Effector CD8-positive, alpha-beta T cell (primary cell): ENCODE measurements around the gene CD99.
"Not testable (repeated sequence)": the region's sequence is repeated elsewhere in the genome, so short reads cannot be mapped to it uniquely, and the experiment has no call there.

ENCODE experiments used
- DNase-seq: peaks from one replicate; lab custom pipeline; 2025; lab: John Stamatoyannopoulos, UW

The CD99 gene

DNA sequence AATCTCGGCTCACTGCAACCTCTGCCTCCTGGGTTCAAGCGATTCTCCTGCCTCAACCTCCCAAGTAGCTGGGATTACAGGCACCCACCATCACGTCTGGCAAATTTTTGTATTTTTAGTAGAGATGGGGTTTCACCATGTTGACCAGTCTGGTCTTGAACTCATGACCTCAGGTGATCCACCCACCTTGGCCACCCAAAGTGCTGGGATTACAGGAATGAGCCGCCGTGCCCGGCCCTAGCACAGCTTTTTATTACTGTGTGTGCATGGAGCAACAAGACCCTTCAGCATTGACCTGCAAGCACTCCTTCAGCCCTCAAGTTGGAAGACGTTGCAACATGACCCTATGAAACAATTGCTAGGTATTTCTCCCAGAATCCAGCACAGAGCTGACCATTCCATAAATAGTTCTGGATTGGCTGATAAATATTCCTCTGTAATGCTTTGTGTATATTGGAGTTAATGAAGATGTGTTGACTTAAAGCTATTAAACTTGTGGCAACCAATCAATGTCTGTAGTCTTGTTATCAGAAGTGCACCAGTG, 15.4 kb upstream of the CD99 start:
- not testable (repeated sequence) for DNase-seq

- no peak for DNase-seq
Observed at GRCh38 chrX:2676794-2677675, 14.1 kb upstream of the CD99 start.

DNA sequence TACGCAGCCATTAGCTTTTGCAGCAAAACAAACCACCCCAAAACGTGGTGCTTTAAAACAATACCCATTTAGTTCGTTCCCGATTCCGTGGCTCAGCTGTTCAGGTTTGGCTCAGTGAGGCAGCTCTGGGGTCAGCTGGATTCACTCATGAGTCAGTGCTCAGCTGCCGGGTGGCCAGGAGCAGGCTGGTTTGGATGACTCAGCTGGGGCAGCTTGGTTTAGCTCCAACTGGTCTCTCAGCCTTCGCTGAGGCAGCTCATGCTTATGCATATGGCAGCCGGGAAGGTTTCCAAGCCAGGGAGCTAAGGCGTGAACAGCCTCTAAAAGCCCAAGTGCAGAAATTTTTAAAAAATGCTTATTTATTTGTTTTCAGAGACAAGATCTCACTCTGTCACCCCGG, 13.3 kb upstream of the CD99 start:
- no peak for DNase-seq

GRCh38 chrX:2678583-2678982, 12.5 kb upstream of the CD99 start:
- DNase-seq = no peak

- DNase-seq = no peak
Observed at GRCh38 chrX:2679534-2680485, 11.3 kb upstream of the CD99 start.

DNA sequence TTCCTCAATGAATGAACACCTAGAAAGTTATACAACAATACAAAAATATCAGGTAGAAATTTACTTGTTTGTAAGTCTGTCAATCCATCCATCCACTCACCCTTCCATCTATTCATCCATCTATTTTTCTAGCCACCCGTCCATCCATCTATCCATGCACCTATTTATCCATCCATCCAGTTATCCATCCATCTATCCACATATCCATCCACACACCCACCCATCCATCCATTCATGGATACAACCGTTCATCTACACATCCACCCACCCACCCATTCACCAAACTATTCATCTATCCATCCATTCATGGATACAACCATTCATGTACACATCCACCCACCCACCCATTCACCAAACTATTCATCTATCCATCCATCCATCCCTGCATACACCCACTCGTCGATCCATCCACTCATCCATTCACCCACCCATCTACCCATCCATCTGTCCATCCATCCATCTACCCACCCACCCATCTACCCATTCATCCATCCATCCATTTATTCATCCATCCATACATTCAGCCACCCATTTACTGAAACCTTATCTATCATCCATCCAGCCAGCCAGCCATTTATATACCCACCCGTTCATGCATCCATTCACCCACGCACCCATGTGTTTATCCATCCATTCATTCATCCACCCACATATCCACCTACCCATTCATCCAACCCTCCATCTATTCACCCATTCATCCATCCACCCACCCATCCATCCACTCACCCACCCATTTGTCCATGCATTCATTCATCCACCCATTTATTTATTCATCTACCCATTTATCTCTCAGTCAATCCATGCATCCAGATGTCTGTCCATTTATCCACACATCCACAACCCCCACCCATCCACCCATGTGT, 10.4 kb upstream of the CD99 start:
- DNase-seq = no peak

DNA sequence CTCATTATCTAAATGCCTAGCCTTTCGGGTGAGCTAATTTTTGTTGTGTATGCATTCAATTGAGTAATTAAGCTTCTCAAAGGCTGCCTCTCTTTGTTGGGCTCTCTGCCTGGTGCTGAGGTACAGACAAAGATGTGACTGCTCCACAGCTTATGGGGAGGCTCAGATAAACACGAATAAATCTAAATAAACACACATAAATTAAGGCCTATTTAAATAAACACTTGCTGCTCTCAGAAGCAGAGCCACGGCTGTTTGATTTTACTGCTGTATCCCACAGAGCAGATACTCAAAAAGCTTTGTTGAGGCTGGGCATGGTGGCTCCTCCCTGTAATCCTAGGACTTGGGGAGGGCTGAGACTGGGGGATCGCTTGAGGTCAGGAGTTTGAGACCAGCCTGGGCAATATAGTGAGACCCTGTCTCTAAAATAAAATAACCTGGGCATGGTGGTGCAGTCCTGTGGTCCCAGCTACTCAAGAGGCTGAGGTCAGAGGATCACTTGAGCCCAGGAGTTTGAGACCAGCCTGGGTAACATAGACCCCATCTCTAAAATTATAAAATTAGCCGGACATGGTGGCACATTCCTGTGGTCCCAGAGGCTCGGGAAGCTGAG, 8.4 kb upstream of the CD99 start:
- no peak for DNase-seq

GRCh38 chrX:2684256-2684655, 6.8 kb upstream of the CD99 start:
- no peak for DNase-seq

DNA sequence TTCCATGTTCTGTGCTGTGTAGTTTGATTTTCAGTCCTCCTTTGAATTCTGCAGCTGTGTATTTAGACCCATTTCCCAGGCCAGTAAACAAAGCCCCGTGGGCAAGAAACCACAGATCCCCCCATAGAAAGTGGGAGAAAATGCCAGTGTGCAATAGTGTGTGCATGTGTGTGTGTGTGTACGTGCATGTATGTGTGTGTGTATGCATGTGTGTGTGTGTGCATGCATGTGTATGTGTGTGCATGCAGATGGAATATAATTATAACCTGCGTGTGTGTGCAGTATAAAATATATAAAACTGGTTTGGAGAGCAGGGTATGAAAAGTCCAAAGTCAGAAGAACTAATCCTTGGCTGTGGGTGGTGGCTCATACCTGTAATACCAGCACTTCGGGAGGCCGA, 5.2 kb upstream of the CD99 start:
- no peak for DNase-seq

GRCh38 chrX:2689773-2690666, 1.1 kb upstream of the CD99 start:
- no peak for DNase-seq

DNA sequence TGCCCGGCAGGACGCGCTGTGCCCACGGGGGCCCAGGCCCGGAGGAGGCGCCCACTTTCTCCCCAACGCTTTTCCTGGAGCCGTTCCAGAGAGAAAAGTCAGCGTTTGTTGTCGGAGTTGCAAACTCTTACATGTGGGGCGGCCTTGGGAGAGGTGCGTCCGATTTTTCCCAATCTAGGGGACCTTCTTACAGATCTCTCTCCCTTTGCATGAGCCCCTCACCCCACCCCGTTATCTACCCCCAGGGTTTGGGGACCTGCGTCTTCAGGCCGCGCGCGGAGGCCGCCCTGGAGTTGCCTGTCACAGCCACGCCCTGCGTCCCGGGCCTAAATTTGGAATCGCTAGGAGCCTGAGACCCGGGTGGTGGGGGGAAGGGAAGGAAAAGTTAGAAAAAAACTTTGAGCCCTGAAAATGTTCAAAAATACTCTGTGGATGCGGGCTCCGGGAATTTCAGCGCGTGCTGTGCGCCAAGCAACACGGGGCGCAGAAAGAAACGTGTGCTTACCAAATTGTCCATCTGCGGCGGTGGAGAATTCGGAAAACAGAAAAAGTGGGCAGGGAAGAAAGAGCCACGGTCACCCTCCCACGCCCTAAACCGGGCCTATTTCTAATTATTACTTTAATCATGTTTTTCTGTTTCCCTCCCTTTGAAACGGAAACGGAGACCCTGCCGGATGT, 587 bp downstream of the CD99 start:
- no peak for DNase-seq

DNA sequence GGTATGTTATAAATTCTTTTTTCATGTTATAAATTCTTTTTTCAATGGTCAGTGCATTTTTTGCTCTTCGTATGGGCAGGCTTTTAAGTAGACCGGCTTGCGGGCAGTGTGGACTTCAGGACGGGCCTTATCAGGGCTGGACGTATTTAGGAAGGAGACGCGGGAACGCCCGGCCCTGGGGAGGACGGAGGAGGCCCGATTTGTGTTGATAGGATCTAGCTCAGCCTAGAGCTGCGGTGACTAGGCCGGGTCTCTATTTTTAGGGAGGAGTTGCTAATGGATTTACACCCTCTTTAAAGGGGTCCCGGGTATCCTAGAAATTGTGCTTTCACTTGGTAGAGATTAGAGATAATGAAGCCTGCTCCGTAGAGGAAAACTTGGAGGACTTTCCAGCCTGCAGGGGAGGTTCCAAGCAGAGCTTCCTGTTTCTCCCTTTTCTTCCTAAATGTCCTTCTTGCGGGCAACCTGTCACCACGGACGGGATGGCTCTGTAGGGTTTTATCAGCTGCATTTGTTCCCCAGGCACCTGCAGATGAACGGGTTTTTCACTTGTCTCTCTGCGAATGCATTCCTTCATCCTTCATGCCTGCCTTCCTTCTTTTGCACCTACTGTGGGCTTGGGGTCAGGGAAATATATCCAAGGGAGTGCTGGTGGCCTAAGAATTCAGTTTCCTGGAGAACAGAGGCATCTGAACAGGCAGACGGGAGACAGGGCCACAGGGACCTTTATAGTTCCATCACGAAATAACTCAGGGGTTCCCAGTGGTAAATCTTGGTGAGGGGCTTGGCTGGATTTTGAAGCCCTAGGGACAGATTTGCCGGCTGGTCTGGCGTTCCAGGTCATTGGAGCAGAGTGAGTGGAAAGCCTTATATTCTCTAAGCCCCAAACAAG, 1.4 kb downstream of the CD99 start:
- no peak for DNase-seq

- DNase-seq = no peak
Observed at GRCh38 chrX:2693113-2694002, 2.3 kb downstream of the CD99 start.

GRCh38 chrX:2694914-2695267, 3.8 kb downstream of the CD99 start:
- DNase-seq = no peak

DNA sequence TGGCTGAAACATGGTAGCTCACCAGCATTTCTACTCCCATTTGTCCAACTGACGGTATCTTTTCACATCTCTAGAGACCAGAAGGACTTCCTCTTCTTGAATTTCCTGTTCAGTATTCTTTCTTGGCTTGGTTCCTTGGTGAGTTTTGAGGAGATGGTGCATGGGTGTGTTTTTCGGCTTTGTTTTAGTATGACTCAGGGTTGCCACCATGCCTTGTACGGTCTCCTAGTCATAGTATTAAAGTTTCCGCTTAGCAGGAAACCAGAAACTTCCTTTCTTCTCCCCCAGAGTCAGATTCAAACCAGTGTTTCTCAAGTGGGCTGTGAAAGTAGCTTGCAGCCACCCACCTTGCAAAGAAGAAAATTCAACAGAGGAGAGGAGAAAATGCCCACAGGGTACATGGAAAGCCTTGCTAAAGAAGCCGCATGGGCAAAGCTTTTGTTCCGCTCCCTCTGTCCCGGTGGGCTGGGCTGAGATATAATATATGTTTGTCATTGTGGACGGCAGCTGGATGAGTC, 5.7 kb downstream of the CD99 start:
- no peak for DNase-seq

- DNase-seq = no peak
Observed at GRCh38 chrX:2697306-2697705, 6.2 kb downstream of the CD99 start.

DNA sequence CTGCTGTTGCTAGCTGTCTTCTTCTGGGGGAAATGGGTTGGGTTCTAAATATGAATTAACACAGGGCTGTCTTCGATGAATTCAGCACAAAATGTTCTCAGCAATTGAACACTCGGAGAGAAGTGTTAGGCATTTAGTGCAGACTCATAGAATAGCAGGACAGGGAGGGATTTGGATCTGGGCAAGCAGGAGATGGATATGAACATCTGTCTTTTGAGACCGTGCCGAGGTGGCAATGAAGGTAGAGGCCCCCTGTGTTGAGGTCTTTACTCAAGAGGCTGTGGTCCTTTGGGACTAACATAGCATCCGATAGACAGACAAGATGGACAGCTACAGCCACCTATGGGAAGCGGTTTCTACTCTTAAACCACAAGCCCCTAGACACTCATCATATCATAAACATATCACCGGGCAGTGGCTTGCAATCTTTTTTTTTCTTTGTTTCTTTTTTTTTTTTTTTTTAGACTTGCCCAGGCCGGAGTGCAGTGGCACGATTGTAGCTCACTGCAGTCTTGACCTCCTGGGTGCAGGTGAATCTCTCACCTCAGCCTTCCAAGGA, 6.7 kb downstream of the CD99 start:
- DNase-seq = no peak
